GM19468 (cell line): ENCODE measurements around the gene WDR62.

ENCODE experiments used
- ATAC-seq: cut with Tn5 transposase; IDR thresholded peaks from one replicate; pipeline ENCODE4 v1.9.1; 2021; ENCODE audit warnings: mild to moderate bottlenecking, moderate library complexity, moderate number of reproducible peaks; ENCODE audit not compliant: unreplicated experiment; ENCODE audit errors: extremely low read depth

The WDR62 gene

GRCh38 chr19:36073121-36073876, 18.6 kb downstream of the WDR62 start:
- ATAC-seq = no peak

DNA sequence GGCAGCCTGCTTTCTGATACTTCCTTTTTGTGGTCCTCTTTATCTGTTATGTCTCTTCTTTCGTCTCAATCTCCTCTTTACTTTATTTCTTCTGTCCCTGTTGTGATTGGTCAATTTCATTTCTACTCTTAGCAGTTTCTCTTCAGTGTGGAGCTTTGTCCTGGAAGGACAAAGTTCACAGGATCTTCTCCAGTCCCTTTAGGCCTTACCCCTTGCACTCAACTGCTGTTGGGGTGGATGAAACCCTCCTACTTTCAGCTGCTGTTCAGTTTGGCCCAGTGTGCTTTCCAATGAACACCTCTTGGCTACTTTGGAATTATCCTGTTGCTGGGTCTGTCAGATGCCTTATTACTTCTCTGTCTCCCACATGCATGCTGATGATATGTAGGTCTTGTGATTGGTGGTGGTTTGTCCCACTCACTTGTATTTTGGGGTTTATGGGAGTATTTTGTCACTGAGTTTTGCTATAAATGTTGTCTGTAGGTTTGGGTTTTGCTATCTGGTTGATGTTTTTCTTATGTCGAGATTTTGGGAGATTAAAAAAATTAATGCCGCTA, 24.8 kb downstream of the WDR62 start:
- ATAC-seq = no peak

DNA sequence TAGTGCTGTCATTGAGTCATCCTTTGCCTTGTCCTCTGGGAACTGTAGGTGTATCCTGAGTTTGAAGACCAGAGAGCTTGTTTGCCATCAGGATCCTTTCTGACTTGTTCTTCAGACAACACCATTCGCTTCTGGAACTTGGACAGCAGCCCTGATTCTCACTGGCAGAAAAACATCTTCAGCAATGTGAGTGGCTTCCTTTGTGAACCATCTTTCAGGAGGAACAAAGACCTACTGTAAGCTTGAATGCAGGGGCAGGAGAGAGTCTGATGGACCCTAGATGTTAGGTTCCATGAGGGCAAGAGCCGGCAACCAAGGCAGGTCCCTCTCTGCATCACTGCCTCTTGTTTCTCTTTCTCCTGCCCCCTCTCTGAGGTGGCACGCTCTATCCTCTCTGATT, 26.7 kb downstream of the WDR62 start:
- ATAC-seq = no peak

DNA sequence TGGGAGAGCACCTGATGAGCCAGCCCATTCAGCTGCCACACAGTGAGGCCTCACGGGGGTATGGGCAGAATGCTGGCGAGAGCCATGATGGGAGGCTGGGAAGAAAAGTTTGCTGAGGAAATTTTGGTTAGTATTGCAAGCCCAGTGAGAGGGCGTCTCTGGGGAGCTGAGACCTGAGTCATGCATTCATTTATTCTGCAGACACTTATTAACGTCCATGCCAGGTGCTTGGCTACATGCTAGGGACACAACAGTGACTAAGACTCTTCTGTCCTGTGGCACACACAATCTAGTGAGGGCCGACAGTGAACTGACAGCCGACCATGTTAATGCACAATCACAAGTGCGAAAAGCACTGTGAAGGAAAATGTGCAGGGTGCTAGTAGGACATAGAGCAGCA, 27.2 kb downstream of the WDR62 start:
- no peak for ATAC-seq

- ATAC-seq = no peak
These were observed 28.2 kb downstream of the WDR62 start for GRCh38 chr19:36082916-36083315.

DNA sequence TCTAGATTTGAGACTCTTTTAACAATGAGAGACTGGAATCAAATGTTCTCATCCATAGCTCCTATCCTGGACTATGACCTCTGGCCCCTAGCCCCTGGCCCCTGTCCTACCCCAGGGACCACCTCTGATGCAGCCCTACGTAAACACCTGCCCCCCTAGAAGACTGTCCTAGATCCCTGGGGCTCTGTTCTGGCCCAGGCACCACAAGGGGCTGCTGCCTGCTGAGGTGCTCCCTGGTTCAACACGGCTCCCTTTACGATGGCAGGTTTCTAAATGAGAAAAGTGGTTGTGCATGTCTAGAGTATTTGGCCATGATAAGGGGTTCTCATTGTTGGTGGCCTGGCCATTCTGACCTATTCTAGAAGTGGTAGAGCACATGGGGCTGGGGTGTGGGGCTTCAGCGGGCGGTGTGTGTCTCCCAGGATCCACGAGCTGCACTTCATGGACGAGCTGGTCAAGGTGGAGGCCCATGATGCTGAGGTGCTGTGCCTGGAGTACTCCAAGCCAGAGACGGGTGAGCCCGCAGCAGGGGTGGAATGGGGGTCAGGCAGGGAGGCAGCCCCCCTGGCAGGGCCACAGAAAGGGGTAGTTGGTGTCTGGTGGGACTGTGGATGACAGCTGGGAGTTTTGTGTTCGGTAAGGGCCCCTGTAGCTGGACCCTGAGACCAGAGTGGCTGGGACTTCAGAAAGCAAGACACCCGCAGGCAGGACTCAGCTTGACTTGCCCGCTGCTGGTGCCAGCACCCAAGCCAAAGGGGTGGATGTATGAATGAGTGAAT, 29.7 kb downstream of the WDR62 start:
- ATAC-seq = no peak

- ATAC-seq = no peak
These were observed 31.6 kb downstream of the WDR62 start for GRCh38 chr19:36086326-36086725.

- no peak for ATAC-seq
These were observed 35.1 kb downstream of the WDR62 start for GRCh38 chr19:36089847-36090246.

DNA sequence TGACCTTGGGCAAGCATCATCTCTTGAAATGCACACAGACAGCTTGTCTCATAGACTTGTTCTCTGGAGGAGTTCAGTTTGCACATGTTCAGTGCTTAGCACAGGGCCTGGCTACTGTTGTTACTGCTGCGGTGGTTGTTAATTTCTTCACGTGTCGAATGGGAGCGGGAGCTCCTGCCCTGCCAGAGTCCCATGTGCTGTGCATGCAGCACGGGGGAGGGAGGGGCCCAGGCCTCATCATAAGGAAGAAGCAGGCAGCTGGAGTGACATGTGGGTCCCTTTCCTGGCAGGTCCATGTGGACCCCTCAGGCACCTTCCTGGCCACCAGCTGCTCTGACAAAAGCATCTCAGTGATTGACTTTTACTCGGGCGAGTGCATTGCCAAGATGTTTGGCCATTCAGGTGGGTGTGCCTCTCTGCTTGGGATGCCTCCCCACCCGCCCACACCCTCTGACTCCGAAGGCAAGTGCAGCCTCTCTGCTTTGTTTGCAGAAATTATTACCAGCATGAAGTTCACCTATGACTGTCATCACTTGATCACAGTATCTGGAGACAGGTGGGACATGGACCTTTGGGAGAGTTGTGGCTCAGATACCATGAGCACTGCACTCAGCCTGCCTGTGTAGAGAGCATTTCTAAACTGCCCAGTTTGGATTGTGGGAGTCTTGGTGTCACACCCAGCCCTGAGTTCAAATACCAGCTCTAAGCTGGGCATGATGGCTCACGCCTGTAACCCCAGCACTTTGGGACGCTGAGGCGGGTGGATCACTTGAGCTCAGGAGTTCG, 36.4 kb downstream of the WDR62 start:
- ATAC-seq = no peak

DNA sequence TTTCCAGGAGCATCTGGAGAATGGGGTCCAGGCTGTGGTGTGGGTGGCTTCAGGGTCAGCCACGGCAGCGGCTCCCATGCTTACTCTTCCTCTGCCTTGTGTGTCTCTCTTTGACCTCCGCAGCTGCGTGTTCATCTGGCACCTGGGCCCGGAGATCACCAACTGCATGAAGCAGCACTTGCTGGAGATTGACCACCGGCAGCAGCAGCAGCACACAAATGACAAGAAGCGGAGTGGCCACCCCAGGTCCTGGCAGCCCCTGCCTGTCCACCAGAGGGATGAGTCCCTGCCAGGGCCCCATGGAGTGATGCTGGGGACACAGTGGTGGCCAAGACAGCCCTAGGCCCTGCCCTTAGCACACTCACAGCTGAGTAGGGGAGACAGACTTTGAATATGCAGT, 37.9 kb downstream of the WDR62 start:
- no peak for ATAC-seq

- ATAC-seq = no peak
These were observed 38.5 kb downstream of the WDR62 start for GRCh38 chr19:36093146-36093662.

DNA sequence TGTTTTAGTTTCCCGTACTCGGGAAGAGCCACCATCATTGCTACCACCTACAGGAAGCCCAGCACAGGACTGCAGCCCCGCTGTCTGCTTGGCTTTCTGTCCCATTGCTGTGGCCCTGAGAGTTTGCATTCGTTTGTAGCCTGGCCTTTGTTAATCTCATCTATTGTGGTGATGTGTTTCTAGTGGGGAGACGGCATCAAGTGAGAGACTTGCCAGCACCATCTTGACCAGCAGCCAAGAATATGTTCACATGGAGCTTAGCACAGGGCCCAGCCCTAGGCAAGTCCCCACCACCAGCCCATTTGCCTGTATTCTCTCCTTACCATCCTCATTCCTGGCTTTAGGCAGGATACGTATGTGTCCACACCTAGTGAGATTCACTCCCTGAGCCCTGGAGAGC, 39.0 kb downstream of the WDR62 start:
- ATAC-seq = no peak

GRCh38 chr19:36097036-36097435, 42.3 kb downstream of the WDR62 start:
- no peak for ATAC-seq

- no peak for ATAC-seq
These were observed 44.6 kb downstream of the WDR62 start for GRCh38 chr19:36099166-36099785.

- ATAC-seq = no peak
These were observed 45.8 kb downstream of the WDR62 start for GRCh38 chr19:36100476-36100875.

DNA sequence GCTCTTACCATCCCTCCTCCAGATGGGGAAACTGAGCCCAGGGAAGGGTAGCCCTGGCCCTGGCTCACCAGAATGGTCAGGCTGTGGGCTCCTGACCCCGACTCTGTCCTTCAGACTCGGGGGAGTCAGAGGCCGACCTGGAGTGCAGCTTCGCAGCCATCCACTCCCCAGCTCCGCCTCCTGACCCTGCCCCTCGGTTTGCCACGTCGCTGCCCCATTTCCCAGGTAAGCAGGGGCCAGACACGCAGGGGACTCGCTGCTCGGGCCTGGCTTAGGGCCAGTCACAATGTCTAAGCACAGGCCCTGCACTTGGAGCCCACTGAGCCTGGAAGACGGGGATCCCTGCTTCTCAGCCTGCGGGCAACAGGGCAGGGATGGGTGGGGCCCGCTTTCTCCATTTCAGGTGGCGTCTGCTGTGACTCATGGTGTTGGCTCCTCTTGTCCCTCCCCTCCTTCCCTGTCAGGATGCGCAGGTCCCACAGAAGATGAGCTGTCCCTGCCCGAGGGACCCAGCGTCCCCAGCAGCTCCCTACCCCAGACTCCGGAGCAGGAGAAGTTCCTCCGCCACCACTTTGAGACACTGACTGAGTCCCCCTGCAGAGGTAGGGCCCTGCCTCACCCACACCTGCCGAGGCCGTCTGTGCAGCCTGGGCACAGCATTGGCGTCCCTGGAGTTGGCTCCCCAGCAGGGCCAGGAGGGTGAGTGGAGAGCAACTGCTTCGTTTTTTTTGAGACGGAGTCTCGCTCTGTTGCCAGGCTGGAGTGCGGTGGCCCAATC, 47.0 kb downstream of the WDR62 start:
- no peak for ATAC-seq

DNA sequence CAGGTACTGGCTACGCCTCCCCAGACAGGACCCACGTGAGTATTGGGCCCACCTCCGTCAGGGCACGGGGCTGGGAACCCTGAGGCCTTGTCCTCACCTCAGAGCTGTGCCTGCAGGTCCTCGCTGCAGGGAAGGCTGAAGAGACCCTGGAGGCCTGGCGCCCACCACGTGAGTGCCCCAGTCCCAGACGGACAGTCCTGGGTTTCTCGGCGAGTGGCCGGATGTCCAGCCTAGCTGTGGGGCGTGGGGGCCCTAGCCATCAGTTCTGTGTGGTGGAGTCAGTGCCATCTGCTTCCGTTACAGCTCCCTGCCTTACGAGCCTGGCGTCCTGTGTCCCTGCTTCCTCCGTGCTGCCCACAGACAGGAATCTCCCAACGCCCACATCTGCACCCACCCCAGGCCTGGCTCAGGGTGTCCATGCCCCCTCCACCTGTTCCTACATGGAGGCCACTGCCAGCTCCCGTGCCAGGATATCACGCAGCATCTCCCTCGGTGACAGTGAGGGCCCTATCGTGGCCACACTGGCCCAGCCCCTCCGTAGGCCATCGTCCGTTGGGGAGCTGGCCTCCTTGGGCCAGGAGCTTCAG, 48.4 kb downstream of the WDR62 start:
- ATAC-seq = no peak

DNA sequence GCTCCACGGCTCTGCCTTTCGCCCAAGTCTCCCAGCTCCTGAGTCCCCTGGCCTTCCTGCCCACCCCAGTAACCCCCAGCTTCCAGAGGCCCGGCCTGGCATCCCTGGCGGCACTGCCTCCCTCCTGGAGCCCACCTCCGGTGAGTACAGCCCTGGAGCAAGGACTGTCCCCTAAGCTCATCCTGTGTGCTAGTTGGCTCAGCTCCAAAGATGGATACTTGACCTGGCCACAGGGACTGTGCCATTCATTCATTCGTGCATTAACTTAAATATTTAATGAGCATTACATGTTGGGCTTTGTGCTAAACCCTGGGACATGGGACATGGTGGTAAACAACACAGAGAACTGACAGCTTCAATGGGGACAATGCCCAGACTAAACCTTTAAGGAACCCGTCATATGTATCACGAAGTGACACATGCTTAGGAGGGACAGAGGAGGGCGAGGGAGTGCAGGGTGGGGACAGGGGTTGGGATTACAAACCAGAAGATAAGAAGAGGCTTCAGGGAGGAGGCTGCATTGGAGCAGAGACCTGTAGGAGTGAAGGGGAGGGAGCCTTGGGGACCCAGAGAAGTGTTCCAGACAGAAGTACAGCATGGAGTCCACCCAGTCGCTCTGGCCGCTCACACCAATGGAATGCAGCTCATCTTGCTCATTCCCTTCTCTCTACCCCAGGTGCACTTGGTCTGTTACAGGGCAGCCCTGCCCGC, 49.3 kb downstream of the WDR62 start:
- no peak for ATAC-seq
